COLO829 (cell line): ENCODE measurements around the gene EIF3D.
A peak's percentile ranks its signal among the peaks of the same experiment; 100 is the strongest.
"Not testable (repeated sequence)": the region's sequence is repeated elsewhere in the genome, so short reads cannot be mapped to it uniquely, and the experiment has no call there.

Source experiments
- DNase-seq: peaks from one replicate; pipeline ENCODE4 v3.0.0; 2012; ENCODE audit warnings: low spot score

Gene EIF3D

DNA sequence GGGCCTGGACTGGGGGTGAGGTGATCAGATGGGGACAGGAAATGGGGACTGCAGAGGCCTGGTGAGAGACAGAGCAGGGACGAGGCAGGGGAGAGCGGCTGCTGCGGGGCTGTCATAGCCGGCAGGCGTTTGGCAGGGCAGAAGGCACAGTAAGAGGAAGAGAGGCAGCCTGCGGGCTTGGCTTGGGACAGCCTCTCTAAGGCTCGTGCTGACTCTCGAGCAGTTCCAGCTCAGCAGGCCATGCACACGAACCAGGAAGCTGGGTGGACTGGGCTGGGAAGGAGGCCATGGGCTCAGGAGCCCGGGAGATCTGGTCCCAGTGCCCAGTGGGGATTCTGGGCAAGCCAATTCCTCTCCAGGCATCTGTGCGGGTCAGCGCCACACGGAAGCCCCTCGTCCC is 19.6 kb upstream of the EIF3D start:
- no peak for DNase-seq

DNA sequence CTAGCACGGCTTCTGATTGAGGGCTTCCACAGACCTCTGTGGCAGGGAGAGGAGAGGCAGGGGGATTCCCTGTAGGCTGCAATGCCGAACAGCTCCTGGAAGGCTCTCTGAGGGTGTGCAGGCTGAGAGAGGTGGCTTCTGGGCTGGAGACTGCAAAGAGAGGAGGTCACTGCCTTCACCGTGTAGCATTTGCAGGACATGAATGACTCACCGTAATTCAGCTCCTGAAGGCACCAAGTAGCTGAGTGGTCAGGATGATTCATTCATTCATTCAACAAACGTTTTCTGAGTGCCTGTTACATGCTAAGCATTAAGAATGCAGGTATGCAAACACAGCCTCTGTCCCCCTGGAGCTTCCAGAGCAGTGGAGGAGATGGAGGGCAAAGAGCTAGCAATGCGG is 18.0 kb upstream of the EIF3D start:
- DNase-seq = no peak

GRCh38 chr22:36546092-36546804 is 17.3 kb upstream of the EIF3D start:
- peak; percentile 85 for DNase-seq

DNA sequence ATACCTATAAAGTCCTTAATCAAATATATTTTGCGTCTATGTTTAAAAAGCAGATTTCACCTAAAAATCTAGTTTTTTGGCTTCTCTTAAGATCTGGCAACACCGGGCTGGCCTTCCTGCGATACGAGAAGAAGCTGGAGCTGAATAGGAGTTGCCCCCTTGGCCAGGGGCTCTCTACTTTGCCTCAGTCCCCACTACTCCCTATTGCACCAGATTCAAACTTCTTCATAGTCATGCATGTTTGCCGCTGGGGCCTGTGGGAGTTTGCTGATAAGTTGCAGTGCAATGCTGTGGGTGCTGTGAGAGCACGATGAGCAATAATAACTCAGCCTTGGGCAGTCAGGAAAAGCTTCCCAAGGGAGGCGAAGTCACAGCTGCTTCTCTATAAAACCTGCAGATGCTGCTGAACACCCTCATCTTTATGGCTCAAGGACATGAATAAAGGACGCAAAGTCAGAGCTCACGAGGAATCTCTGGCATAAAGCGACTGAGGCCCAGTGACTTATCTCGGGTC is 15.2 kb upstream of the EIF3D start:
- no peak for DNase-seq

DNA sequence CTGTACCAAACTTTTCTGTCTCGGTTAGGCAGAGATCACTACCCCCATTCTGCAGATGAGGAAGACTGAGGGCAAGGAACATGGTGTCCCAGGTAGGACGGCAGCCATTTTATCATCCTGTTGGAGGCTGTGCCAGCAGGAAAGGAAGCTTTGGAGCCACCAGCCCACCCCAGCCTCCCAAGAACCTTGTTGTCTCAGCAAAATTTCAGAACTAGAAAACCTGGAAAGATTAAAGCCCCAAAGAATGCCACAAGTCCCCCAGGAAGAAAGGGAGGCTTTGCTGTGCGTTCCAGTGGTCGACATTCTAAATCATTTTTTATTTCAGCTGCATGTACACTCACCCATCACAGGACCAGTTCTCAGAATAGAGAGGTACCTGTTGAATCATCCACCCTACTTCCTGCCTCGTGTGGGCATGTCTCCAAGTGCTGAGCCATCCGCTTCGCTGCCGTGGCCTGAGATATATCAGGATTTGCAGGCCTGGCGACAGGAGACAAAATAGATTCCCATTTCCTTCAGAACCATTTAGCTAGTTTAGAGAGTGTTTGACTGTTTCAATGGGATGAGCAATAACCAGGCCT is 13.0 kb upstream of the EIF3D start:
- peak; percentile 95 for DNase-seq

DNA sequence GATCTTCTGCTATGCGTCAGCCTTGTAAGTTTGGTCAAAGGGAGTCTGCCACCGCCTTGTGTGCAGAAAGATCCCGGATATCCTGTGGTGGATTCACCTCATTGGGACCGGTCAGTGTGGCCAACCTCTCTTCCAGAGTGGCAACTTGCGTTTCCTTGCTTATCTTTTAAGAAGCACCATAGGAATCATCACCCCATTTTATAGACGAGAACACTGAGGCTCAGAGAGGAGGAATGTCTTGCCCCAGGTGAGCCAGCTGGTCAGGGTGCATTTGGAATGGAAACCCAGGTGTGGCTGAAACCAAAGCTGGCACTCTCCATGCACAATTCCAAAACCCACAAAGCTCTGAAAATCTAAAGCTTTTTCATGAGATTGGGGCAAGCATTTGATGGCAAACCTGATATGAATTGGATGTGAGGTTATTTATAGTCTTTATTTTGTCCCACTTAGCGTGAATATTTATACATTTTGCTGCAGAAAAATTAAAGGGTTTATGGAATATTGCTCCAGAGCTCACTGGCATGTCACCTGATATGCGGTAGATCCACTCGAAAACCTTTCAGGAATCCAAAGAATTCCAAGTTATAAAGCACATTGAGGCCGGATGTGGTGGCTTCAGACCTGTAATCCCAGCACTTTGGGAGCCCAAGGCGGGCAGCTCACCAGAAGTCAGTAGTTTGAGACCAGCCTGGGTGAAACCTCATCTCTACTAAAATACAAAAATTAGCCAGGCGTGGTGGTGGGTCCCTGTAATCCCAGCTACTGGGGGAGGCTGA is 12.1 kb upstream of the EIF3D start:
- DNase-seq = no peak

- no peak for DNase-seq
Observed at GRCh38 chr22:36538529-36538928, 9.6 kb upstream of the EIF3D start.

DNA sequence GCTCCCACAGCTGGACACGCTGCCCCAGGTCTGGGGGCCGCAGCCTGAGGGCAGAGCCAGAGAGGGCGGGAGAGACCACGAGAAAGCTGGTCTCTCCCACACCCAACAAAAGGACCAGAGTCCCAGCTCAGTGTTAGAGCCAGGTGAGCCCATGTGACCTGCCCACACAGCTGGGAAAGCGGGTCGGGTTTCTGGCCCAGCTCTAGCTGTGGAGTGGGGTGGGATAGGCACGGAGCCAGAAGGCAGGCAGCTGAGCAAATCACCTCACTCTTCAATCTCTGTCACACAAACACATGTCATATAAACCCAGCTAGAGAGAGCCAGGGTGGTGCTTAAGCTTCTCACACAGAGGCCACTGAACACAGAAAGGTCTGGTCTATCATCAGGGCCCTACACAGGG is 7.8 kb upstream of the EIF3D start:
- DNase-seq = no peak

DNA sequence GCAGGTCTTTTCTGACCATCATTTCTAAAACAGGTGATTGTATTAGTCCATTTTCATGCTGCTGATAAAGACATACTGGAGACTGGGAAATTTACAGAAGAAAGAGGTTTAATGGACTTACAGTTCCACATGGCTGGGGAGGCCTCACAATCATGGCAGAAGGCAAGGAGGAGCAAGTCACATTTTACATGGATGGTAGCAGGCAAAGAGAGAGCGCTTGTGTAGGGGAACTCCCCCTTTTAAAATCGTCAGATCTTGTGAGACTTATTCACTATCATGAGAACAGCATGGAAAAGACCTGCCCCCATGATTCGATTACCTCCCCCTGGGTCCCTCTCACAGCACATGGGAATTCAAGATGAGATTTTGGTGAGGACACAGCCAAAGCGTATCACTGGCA is 4.4 kb upstream of the EIF3D start:
- DNase-seq = not testable (repeated sequence)

- DNase-seq = no peak
Observed at GRCh38 chr22:36532466-36532865, 3.5 kb upstream of the EIF3D start.

DNA sequence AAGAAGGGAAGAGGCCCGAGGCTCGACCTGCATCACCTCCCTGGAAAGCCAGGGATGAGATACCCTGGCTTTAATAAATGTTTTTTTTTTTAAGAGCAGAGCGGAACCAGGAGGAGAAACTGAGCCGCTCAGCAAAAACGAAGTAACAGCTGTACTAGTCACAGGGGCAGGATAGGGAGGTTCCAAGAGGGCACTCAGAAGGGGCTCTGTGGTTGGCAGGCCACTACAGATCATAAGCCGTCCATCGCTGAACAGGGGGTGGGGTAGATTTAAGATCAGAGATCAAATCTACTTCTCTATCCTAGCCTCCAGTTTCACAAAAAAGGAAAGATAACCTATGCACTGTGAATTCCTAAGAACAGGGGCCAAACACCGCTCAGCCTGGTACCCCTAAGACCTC is 625 bp downstream of the EIF3D start:
- DNase-seq = no peak

DNA sequence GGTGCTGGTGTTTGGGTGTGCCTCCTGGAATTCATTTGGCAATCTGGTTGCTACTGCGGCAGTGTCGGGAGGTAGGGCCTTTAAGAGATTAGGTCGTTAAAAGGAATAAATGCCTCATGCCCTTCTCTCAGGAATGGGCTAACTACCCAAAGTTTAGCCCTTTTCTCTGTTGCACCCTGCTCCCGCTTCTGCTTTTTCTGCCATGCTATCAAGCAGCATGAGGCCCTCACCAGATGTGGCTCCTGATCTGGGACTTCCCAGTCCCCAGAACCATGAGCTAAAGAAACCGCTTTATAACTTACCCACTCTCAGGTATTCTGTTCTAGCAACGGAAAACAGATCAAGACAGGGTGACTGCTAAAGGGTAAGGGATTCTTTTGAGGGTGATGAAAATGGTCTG is 6.3 kb downstream of the EIF3D start:
- DNase-seq = no peak

- no peak for DNase-seq
Observed at GRCh38 chr22:36520423-36520822, 8.5 kb downstream of the EIF3D start.

DNA sequence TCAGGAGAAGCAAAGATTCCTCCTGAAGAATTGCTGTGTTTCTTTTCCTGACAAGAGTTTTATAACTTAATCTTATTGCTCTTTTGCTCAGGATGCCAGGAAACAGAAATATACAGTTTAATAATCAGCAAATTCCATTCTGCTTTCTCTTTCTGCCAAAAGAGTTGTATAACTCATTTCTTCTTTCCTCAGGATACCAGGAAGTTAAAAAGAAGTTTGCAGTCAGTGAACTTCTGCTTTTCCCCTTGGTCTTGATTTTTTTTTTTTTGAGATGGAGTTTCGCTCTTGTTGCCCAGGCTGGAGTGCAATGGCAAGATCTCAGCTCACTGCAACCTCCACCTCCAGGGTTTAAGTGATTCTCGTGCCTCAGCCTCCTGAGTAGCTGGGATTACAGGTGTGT is 9.1 kb downstream of the EIF3D start:
- not testable (repeated sequence) for DNase-seq

- DNase-seq = no peak
Observed at GRCh38 chr22:36514766-36515165, 14.2 kb downstream of the EIF3D start.

DNA sequence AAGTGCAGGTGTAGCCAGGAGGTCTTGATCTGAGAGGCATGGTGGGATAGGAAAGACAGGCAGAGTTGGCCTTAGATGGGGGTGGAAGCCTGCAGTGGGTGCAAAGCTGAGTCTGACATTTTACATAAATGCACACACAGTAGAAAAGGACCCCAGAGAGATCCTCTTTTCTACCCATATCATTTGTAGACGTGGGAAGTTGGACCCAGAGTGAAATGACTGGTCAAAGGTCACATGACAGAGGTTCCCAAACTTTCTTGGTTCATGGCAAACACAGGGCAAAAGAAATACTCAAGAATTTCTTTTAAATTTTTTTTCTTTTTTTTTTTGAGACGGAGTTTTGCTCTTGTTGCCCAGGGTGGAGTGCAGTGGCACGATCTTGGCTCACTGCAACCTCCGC is 16.0 kb downstream of the EIF3D start:
- DNase-seq = no peak

- no peak for DNase-seq
Observed at GRCh38 chr22:36512333-36512732, 16.6 kb downstream of the EIF3D start.

DNA sequence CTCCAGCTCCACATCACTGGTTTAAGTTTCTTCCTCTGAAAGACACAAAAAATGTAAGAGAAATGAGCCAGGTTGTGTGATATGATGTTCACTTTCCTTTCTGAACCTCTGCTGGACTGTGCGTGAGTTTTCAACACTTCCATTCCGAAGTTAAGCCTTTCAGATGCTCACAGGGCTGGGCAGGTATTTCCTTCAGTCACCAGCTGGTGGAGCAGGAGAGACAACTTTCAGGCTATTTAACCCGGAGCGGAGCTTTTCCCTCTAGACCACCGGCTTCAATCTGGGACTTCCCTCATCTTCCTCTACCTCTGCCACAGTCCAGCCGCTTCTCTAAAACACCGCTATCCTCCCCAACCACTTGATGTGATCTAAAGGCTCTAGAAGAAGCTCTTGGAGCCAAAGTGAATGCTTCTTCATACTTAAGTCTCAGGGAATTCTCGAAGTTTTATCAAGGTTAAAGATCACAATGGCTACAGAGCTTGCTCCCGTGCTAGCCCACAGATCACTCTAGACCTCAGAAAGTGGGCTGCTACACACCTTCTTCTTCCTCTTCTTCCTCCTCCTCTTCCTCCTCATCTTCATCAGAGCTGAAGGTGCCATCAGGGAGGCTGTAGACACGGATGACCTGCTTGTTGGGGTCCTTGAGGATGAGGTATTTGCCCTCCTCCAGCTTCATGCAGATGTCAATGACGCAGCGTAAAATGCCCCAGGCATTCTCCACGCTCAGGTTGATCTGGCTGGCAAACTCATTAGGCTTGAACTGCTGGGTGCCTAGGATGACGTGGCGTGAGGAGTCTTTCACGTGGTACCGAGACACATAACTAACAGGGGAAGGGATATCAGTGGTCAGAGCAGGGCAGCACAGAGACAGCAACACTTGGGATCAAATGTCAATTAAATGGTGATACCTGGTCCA is 17.7 kb downstream of the EIF3D start:
- DNase-seq = peak; percentile 50

DNA sequence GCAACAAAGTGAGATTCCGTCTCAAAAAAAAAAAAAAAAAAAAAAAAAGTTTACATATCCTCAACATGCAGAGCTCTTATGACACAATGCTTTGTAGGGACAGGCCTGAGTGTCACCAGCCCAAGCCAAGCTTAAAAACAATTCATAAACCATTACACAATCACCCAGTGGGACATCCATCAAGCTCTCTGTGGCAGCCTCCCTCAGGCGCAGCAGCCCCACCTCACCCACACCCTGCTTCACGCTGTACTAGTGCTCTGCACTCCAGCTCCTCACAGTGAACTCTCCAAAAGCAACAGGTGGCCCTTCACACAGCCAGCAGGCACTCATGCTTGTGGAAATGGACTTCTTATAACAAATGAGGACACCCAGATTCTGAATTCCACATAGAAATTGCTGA is 18.6 kb downstream of the EIF3D start:
- DNase-seq = no peak

DNA sequence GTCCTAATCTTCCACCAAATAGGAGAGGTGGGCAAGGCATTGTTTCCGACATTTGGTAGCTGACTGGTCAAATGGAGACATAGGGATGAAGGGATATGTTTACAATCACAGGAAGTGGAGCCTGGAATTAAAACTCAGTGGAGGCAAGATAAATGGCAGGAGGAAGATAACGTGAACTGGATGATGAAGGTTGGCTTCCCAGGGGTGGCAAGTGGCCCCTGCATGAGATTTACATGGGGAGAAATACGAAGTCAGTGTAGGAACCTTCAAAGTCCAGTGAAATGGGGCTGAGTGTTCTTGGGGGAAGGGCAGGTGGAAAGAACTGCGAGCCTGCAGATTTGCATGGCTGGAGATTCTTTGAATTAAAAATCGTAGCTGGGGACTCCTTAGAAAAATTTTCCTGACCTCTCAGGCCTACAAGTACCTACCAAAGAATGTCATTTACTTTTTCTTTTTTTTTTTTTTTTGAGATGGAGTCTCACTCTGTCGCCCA is 21.4 kb downstream of the EIF3D start:
- no peak for DNase-seq

- DNase-seq = peak; percentile 93
Observed at GRCh38 chr22:36506637-36507517, 22.1 kb downstream of the EIF3D start, which contains the start of gene FOXRED2. FOXRED2 (minus strand) TSS chr22:36507040; CDS start chr22:36506422, 618 bp downstream.
